Measurements from ENCODE around the gene ORC6. TPM values are rescaled to one million over a fixed set of nuclear protein-coding genes. Genes with fewer than 3 reads are reported as not detected.

Gene ORC6
- total and polyA plus RNA-seq, 10 of the 15 experiments (the other 5 are each of a cell fraction or from before 2014, with no cell fraction given): 25.7 to 88.5 (median 49.1) TPM

- TF ChIP-seq NFIC (IDR thresholded peaks at IDR 0.05; ENCODE audit: low read depth, low read length) (no peak), ETV6 (conservative IDR thresholded peaks at IDR 0.05 in 1 of 2, IDR thresholded peaks at IDR 0.05 in 1 of 2; ENCODE audit: borderline replicate concordance in 1 of 2, low read depth in 1 of 2) (no peak), SKIL (IDR thresholded peaks at IDR 0.05; ENCODE audit: low read depth, poor library complexity, severe bottlenecking) (no peak), ZNF24 (IDR thresholded peaks at IDR 0.05) (no peak), TCF3 (IDR thresholded peaks at IDR 0.05; ENCODE audit: borderline replicate concordance, insufficient read depth, low read depth, low read length) (no peak), ZBTB33 (IDR thresholded peaks at IDR 0.05) (no peak), ZSCAN29 (IDR thresholded peaks at IDR 0.05) (no peak)
Observed at GRCh38 chr16:46729326-46729995, 40.0 kb downstream of the ORC6 start (continued).

DNA sequence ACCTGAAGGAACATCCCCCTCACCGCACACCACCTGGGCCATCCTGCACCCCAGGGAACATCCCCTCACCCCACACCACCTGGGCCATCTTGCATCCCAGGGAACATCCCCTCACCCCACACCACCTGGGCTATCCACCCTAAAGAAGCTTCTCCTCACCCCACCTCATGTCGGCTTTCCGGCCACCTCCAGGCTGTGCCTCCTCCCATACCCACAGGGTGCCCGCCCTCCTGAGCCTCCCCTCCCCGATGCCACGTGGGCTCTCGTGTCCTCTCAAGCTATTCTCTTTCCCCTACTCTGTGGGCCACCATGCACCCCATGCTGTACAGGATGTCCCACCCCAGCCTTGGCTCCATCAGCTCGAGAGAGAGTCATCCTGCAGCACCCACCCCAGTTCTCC lies 40.7 kb downstream of the ORC6 start:
- in situ Hi-C loops (cut with MboI): no loop called here
- Histone ChIP-seq H3K79me2 (ENCODE audit: control insufficient read depth, insufficient read depth, low read length) (no peaks in the 10 kb centered on the region), H3K9me3 (replicated peaks; ENCODE audit: control insufficient read depth, insufficient read depth, low read length) (no peaks in the 10 kb centered on the region), H3K4me2 (ENCODE audit: control insufficient read depth, insufficient read depth) (no peak overlapping the region), H3K9ac (ENCODE audit: control insufficient read depth, insufficient read depth, low read length) (no peak overlapping the region), H4K20me1 (ENCODE audit: control insufficient read depth, insufficient read depth) (no peaks in the 10 kb centered on the region), H3K4me3 (no peak overlapping the region), H3K27me3 (replicated peaks in 1 of 2; ENCODE audit: control insufficient read depth in 2 of 2, insufficient read depth in 2 of 2, low read length in 1 of 2) (no peaks in the 10 kb centered on the region), H2AFZ (ENCODE audit: control insufficient read depth, low read depth, low read length) (no peak overlapping the region), H3K4me1 (ENCODE audit: control insufficient read depth, insufficient read depth, low read length) (no peaks in the 10 kb centered on the region), H3K27ac (ENCODE audit: control insufficient read depth, insufficient read depth) (no peak overlapping the region), H3K36me3 (ENCODE audit: control insufficient read depth in 2 of 2, insufficient read depth in 2 of 2, low read length in 1 of 2) (no peaks in the 10 kb centered on the region; a peak in 1 of 4 replicates)
- ChIA-PET POLR2A (no interaction called here), SMC1A (ENCODE audit: uncharacterized antibody, unreplicated experiment) (no interaction called here), CTCF (interaction anchor here (1.1 kb wide), 1 partner anchor 111 kb away, joined by 3 read pairs; no protein-coding TSS in a partner anchor), RAD21 (ENCODE audit: unreplicated experiment) (no interaction called here)
- 81% methylated on average over 8 of the region's 8 CpGs for WGBS (ENCODE audit: insufficient coverage, insufficient replicate concordance, low lambda C conversion rate, missing lambda C conversion rate)
- FAIRE-seq (no peak), DNase-seq (ENCODE audit: low read depth, low spot score) (no peak), ATAC-seq (no peak)
- intact Hi-C loops (cut with micrococcal nuclease; ENCODE audit: unreplicated experiment): no loop called here
- BruUV-seq (replicated peaks): no TSS peak
- TF ChIP-seq SPI1 (IDR thresholded peaks at IDR 0.05; ENCODE audit: borderline replicate concordance, insufficient read depth, low read depth, low read length) (no peak), NFXL1 (IDR thresholded peaks at IDR 0.05; ENCODE audit: borderline replicate concordance) (no peak), EP300 (IDR thresholded peaks at IDR 0.05; ENCODE audit: borderline replicate concordance in 1 of 2, control insufficient read depth in 1 of 2, low read depth in 2 of 2, low read length in 2 of 2) (no peak), MEF2B (IDR thresholded peaks at IDR 0.05; ENCODE audit: partially characterized antibody, poor library complexity, severe bottlenecking) (no peak), IRF4 (IDR thresholded peaks at IDR 0.05; ENCODE audit: low read depth, low read length) (no peak), RELB (IDR thresholded peaks at IDR 0.05; ENCODE audit: low read depth) (no peak), MEF2A (IDR thresholded peaks at IDR 0.05; ENCODE audit: insufficient read depth, low read depth, low read length) (no peak), RBBP5 (conservative IDR thresholded peaks at IDR 0.05) (no peak), CREB1 (IDR thresholded peaks at IDR 0.05; ENCODE audit: low read depth) (no peak), WRNIP1 (IDR thresholded peaks at IDR 0.05; ENCODE audit: borderline replicate concordance, low read depth, low read length) (no peak)

Data from GM12878 (cell line).